ENCODE measurements around the gene ACTR3C. TPM values are rescaled to one million over a fixed set of nuclear protein-coding genes. Genes with fewer than 3 reads are reported as not detected.
A peak's percentile ranks its signal among the peaks of the same experiment; 100 is the strongest.
"Not testable (repeated sequence)": the region's sequence is repeated elsewhere in the genome, so short reads cannot be mapped to it uniquely, and the experiment has no call there.

The ACTR3C gene
- total RNA-seq, 2 experiments from 2014 or later: 4.9 to 7.0 TPM

DNA sequence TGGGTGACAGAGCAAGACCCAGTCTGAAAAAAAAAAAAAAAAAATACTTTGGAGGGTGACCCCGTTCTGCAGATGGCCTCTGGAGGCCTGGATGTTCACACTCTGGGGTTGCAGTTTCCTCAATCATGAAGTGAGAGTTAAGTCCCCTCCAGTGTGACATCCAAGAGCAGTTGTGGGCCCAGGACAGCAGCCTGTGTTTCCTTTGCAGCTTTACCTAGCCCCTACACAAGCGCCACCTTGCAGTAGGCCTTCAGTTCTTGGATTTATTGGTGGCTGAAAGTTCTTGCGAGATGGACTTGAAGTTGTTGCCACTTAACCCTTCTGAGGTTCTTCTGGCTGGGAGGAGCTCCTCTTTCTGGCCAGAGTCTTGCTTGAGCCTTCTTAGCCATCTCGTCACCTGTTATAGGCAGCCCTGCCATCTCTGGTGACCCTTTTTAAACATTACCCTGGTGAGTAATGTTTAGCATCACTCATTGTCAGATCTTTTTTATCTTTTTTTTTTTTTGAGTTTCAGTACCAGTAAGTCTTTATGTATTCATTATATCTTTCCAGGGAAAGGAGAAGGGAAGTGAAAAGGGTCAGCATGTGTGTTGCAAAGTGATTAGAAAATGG, 3.4 kb upstream of the ACTR3C start:
- no peak overlapping the region for H3K4me3 Mint-ChIP-seq
- H3K4me1 Mint-ChIP-seq: peaks cover 37% of the 10 kb centered on the region
- ChIA-PET CTCF (interaction anchor here (1.2 kb wide), 1 partner anchor 11 kb away, joined by 3 read pairs; no protein-coding TSS in a partner anchor), POLR2A (no interaction called here)
- no peaks in the 10 kb centered on the region for H3K27me3 Mint-ChIP-seq
- no peak for DNase-seq
- peaks cover 55% of the 10 kb centered on the region for H3K36me3 Mint-ChIP-seq (ENCODE audit: low read depth)
- no peak overlapping the region for H3K27ac Mint-ChIP-seq
- H3K9me3 Mint-ChIP-seq: no peaks in the 10 kb centered on the region

DNA sequence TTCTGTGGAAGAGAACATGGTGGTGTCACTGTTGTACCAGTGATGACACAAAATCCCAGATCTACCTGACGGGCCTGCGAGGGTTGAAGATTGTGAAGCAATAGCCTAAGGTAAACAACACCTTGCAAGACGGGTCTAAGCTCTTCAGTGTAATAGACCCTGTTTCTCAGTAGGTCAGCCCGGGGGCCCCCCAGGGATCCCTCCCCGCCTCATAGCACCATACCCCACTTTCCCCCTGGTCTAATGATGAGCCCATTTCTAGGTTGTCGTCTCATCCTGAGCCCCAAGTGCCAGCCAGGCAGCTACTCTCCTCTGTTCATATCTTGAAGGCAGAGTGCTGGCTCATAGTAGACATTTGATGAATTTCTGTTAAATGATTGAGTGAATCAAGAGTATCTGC, 2.6 kb upstream of the ACTR3C start:
- Mint-ChIP-seq H3K27me3 (no peaks in the 10 kb centered on the region), H3K27ac (no peak overlapping the region), H3K4me1 (peaks cover 44% of the 10 kb centered on the region), H3K9me3 (no peaks in the 10 kb centered on the region), H3K36me3 (ENCODE audit: low read depth) (peaks cover 51% of the 10 kb centered on the region), H3K4me3 (no peak overlapping the region)
- CTCF ChIA-PET: interaction anchor here (1.2 kb wide), 1 partner anchor 10 kb away, joined by 3 read pairs; no protein-coding TSS in a partner anchor
- DNase-seq: no peak
- POLR2A ChIA-PET: interaction anchor here (1.1 kb wide), 1 partner anchor 81 kb away, joined by 5 read pairs; no protein-coding TSS in a partner anchor

GRCh38 chr7:150325110-150325611, 1.8 kb upstream of the ACTR3C start:
- ChIA-PET CTCF (interaction anchor here (0.7 kb wide), 1 partner anchor 122 kb away, joined by 3 read pairs; no protein-coding TSS in a partner anchor), POLR2A (interaction anchor here (1.1 kb wide), 1 partner anchor 82 kb away, joined by 5 read pairs; no protein-coding TSS in a partner anchor)
- H3K4me3 Mint-ChIP-seq: peak overlapping the region; percentile 94

GRCh38 chr7:150324373-150324961, 1.1 kb upstream of the ACTR3C start:
- Mint-ChIP-seq H3K36me3 (ENCODE audit: low read depth) (peaks cover 57% of the 10 kb centered on the region), H3K9me3 (no peaks in the 10 kb centered on the region)
- POLR2A ChIA-PET: interaction anchor here (1.0 to 1.6 kb wide), 6 partner anchors 18 to 459 kb away, joined by 3 to 4 read pairs (median 3); partner anchors contain the start of gene REPIN1

More at GRCh38 chr7:150325110-150325611, 1.8 kb upstream of the ACTR3C start:
- H3K9me3 Mint-ChIP-seq: no peaks in the 10 kb centered on the region
- H3K36me3 Mint-ChIP-seq (ENCODE audit: low read depth): peaks cover 51% of the 10 kb centered on the region
- H3K27ac Mint-ChIP-seq: peak overlapping the region; percentile 97
- peaks cover 49% of the 10 kb centered on the region for H3K4me1 Mint-ChIP-seq
- no peak for DNase-seq
- H3K27me3 Mint-ChIP-seq: no peaks in the 10 kb centered on the region

GRCh38 chr7:150323682-150324372, 482 bp upstream of the ACTR3C start:
- ChIA-PET POLR2A (interaction anchor here (1.0 to 2.3 kb wide), 10 partner anchors 19 to 459 kb away, joined by 3 to 11 read pairs (median 3); partner anchors contain the start of gene REPIN1), CTCF (interaction anchor here (1.8 kb wide), 1 partner anchor 82 kb away, joined by 5 read pairs; a partner anchor contains a TSS)
- DNase-seq: no peak
- Mint-ChIP-seq H3K4me3 (peak overlapping the region; percentile 94), H3K27me3 (no peaks in the 10 kb centered on the region), H3K4me1 (peaks cover 53% of the 10 kb centered on the region), H3K27ac (peak overlapping the region; percentile 97), H3K9me3 (no peaks in the 10 kb centered on the region), H3K36me3 (ENCODE audit: low read depth) (peaks cover 54% of the 10 kb centered on the region)

More at GRCh38 chr7:150324373-150324961, 1.1 kb upstream of the ACTR3C start:
- DNase-seq: no peak
- peak overlapping the region; percentile 94 for H3K4me3 Mint-ChIP-seq
- CTCF ChIA-PET: interaction anchor here (1.8 kb wide), 1 partner anchor 81 kb away, joined by 5 read pairs; a partner anchor contains a TSS
- no peaks in the 10 kb centered on the region for H3K27me3 Mint-ChIP-seq
- H3K4me1 Mint-ChIP-seq: peaks cover 53% of the 10 kb centered on the region
- H3K27ac Mint-ChIP-seq: peak overlapping the region; percentile 97

DNA sequence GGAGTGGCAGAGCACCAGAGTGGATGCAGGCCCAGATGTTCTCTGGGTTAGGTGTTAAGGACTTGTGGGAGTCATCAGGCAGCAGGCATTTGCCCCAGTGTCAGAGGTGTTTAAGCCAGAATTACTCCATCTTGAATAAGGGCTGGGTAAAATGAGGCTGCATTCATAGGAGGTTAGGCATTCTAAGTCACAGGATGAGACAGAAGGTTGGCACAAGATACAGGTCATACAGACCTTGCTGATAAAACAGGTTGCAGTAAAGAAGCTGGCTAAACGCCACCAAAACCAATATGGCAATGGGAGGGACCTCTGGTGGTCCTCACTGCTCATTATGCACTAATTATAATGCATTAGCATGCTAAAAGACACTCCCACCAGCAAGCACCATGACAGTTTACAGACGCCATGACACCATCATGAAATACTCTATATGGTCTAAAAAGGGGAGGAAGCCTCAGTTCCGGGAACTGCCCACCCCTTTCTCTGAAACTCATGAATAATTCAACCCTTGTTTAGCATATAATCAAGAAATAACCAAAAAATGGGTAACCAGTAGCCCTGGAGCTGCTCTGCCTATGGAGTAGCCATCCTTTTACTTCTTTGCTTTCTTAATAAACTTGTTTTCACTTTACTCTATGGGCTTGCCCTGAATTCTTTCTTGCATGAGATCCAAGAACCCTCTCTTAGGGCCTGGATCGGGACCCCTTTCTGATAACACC, 1.1 kb downstream of the ACTR3C start:
- H3K4me3 Mint-ChIP-seq: peak overlapping the region; percentile 98
- DNase-seq: peak; percentile 85
- H3K4me1 Mint-ChIP-seq: peaks cover 53% of the 10 kb centered on the region
- ChIA-PET POLR2A (interaction anchor here (0.7 to 2.3 kb wide), 5 partner anchors 46 to 766 kb away, joined by 3 to 11 read pairs (median 5); partner anchors contain the start of gene REPIN1), CTCF (interaction anchor here (1.8 kb wide), 1 partner anchor 84 kb away, joined by 5 read pairs; a partner anchor contains a TSS)
- peak overlapping the region; percentile 99 for H3K27ac Mint-ChIP-seq
- H3K36me3 Mint-ChIP-seq (ENCODE audit: low read depth): peaks cover 48% of the 10 kb centered on the region
- no peaks in the 10 kb centered on the region for H3K27me3 Mint-ChIP-seq
- H3K9me3 Mint-ChIP-seq: no peaks in the 10 kb centered on the region

- CTCF ChIA-PET: interaction anchor here (0.6 kb wide), 1 partner anchor 56 kb away, joined by 3 read pairs; no protein-coding TSS in a partner anchor
- no peaks in the 10 kb centered on the region for H3K27me3 Mint-ChIP-seq
- peak overlapping the region; percentile 98 for H3K4me3 Mint-ChIP-seq
These were observed 1.6 kb downstream of the ACTR3C start for GRCh38 chr7:150321788-150322113.

GRCh38 chr7:150317748-150318444, 5.4 kb downstream of the ACTR3C start:
- DNase-seq: no peak
- no peak overlapping the region for H3K27ac Mint-ChIP-seq
- peaks cover 23% of the 10 kb centered on the region for H3K36me3 Mint-ChIP-seq (ENCODE audit: low read depth)
- no peaks in the 10 kb centered on the region for H3K27me3 Mint-ChIP-seq
- H3K4me1 Mint-ChIP-seq: peaks cover 28% of the 10 kb centered on the region
- CTCF ChIA-PET: no interaction called here
- no peaks in the 10 kb centered on the region for H3K9me3 Mint-ChIP-seq
- POLR2A ChIA-PET: no interaction called here
- H3K4me3 Mint-ChIP-seq: no peak overlapping the region

More at GRCh38 chr7:150321788-150322113, 1.6 kb downstream of the ACTR3C start:
- POLR2A ChIA-PET: interaction anchor here (0.7 to 2.3 kb wide), 3 partner anchors 85 to 767 kb away, joined by 3 to 11 read pairs (median 3); a partner anchor contains a TSS
- Mint-ChIP-seq H3K27ac (peak overlapping the region; percentile 99), H3K4me1 (peaks cover 53% of the 10 kb centered on the region), H3K9me3 (no peaks in the 10 kb centered on the region), H3K36me3 (ENCODE audit: low read depth) (peaks cover 43% of the 10 kb centered on the region)
- no peak for DNase-seq

DNA sequence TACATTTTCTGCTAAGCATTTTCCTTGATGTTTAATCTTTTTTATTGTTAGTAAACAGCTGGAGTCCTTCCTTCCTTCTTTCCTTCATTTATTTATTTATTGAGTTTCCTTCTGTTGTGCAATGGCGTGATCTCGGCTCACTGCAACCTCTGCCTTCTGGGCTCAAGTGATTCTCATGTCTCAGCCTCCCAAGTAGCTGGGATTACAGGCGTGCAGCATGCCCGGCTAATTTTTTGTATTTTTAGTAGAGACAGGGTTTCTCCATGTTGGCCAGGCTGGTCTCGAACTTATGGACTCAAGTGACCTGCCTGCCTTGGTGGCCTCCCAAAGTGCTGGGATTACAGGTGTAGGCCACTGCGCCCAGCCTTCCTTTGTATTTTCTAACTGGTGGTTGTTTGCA, 6.4 kb downstream of the ACTR3C start:
- CTCF ChIA-PET, H3K4me3 Mint-ChIP-seq, DNase-seq, H3K27ac Mint-ChIP-seq, H3K27me3 Mint-ChIP-seq, H3K9me3 Mint-ChIP-seq: not testable (repeated sequence)
- Mint-ChIP-seq H3K36me3 (ENCODE audit: low read depth) (peaks cover 18% of the 10 kb centered on the region), H3K4me1 (peaks cover 19% of the 10 kb centered on the region)
- POLR2A ChIA-PET: interaction anchor here (1.5 kb wide), 1 partner anchor 53 kb away, joined by 3 read pairs; no protein-coding TSS in a partner anchor

DNA sequence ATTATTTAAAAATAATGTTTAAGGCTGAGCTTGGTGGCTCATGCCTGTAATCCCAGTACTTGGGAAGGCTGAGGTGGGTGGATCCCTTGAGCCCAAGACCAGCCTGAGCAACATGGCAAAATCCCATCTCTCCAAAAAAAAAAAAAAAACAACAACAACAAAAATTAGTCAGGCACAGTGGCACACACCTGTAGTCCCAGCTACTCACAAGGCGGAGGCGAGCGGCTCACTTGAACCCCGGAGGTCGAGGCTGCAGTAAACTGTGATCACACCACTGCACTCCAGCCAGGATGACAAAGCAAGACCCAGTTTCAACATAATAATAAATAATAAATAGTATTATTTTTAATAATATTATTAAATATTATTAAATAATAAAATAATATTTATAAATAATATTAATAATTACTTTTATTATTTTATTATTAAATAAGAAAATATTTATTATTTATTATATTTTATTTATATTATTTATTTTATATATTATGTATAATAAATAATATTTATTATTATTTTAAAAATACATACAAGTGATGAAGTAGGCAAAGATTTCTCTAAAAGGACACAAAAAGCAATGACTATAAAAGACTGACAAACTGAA, 8.6 kb downstream of the ACTR3C start:
- CTCF ChIA-PET: no interaction called here
- H3K27ac Mint-ChIP-seq: no peak overlapping the region
- H3K9me3 Mint-ChIP-seq: no peaks in the 10 kb centered on the region
- H3K4me3 Mint-ChIP-seq: no peak overlapping the region
- H3K27me3 Mint-ChIP-seq: no peaks in the 10 kb centered on the region
- POLR2A ChIA-PET: no interaction called here
- H3K4me1 Mint-ChIP-seq: peaks cover under 1% of the 10 kb centered on the region
- no peak for DNase-seq
- H3K36me3 Mint-ChIP-seq (ENCODE audit: low read depth): peaks cover 10% of the 10 kb centered on the region

- Mint-ChIP-seq H3K4me1 (no peaks in the 10 kb centered on the region), H3K4me3 (no peak overlapping the region), H3K9me3 (no peaks in the 10 kb centered on the region), H3K27me3 (no peaks in the 10 kb centered on the region), H3K27ac (no peak overlapping the region), H3K36me3 (ENCODE audit: low read depth) (peaks cover 8% of the 10 kb centered on the region)
- DNase-seq: no peak
- ChIA-PET POLR2A (no interaction called here), CTCF (no interaction called here)
These were observed 9.5 kb downstream of the ACTR3C start for GRCh38 chr7:150313870-150314269.

Measured in activated CD4-positive, alpha-beta memory T cell treated with anti-CD3 and anti-CD28 coated beads, Interleukin-2, amount 10 ng/mL, durations not matched to agents 7 days and 5 days (primary cell).